Hepatocyte (in vitro differentiated cells): Measurements from ENCODE around the gene GUCY1A1.

Experiments
- CTCF ChIP-seq: fragments of 200-600 bp; sonication (generic); IDR thresholded peaks from 2 replicates; pipeline ENCODE4 v1.5.1; 2016; ENCODE audit warnings: antibody characterized with exemption, mild to moderate bottlenecking; ENCODE audit not compliant: poor library complexity
- EZH2 ChIP-seq: fragments of 200-600 bp; sonication (generic); IDR thresholded peaks from 2 replicates; pipeline ENCODE4 v1.6.1; 2016; ENCODE audit warnings: antibody characterized with exemption, mild to moderate bottlenecking, borderline replicate concordance
- EZH2phosphoT487 ChIP-seq: fragments of 200-600 bp; sonication (generic); IDR thresholded peaks from one replicate; pipeline ENCODE4 v1.6.1; 2018; ENCODE audit warnings: antibody characterized with exemption, mild to moderate bottlenecking, low read depth, moderate library complexity; ENCODE audit not compliant: unreplicated experiment, severe bottlenecking

- no peak for TF ChIP-seq CTCF
- TF ChIP-seq EZH2: no peak
- TF ChIP-seq EZH2phosphoT487: no peak
Observed at GRCh38 chr4:155773196-155773800, 106.7 kb downstream of the GUCY1A1 start.
